ENCODE data around the gene TCF7L2. TPM values are rescaled to one million over a fixed set of nuclear protein-coding genes. Genes with fewer than 3 reads are reported as not detected.

Gene TCF7L2
- total RNA-seq, 1 experiment from 2014 or later = 14.8 TPM

DNA sequence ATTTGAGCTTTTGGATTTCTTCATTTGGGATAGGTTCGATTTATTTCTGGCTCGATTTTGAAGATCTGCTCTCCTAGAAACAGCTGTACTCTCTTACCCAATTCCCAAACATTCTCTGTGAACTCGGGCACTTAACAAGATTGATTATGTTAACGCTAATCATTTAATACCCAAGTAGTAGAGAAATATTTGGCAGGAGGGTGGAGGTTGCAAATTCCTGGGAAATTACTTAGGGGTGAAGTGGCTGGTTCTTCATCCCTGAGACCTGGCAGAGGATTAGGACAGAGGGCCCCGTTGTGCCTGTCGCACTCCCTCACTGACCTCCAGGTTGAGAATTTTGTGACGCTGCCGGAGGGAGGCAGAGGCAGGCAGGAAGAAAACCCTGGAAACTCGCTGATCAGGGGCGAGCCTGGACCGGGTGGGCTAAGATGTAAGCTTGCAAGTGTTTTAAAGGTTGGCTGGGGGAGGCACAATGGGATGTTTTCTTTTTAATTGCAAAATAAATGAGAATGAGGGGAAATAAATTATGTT, 182.6 kb downstream of the TCF7L2 start:
- no peaks in the 10 kb centered on the region for H4K20me1 ChIP-seq (ENCODE audit: insufficient read depth)
- H3K27me3 ChIP-seq (ENCODE audit: insufficient read depth, low read depth) = no peaks in the 10 kb centered on the region
- H3K9me3 ChIP-seq (ENCODE audit: insufficient read depth, low read depth) = no peaks in the 10 kb centered on the region
- intact Hi-C loops (cut with micrococcal nuclease; ENCODE audit: unreplicated experiment) = no loop called here
- TF ChIP-seq, protein P1, sequence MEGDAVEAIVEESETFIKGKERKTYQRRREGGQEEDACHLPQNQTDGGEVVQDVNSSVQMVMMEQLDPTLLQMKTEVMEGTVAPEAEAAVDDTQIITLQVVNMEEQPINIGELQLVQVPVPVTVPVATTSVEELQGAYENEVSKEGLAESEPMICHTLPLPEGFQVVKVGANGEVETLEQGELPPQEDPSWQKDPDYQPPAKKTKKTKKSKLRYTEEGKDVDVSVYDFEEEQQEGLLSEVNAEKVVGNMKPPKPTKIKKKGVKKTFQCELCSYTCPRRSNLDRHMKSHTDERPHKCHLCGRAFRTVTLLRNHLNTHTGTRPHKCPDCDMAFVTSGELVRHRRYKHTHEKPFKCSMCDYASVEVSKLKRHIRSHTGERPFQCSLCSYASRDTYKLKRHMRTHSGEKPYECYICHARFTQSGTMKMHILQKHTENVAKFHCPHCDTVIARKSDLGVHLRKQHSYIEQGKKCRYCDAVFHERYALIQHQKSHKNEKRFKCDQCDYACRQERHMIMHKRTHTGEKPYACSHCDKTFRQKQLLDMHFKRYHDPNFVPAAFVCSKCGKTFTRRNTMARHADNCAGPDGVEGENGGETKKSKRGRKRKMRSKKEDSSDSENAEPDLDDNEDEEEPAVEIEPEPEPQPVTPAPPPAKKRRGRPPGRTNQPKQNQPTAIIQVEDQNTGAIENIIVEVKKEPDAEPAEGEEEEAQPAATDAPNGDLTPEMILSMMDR (conservative IDR thresholded peaks at IDR 0.05) = no peak
- TF ChIP-seq EZH2 (IDR thresholded peaks at IDR 0.05; ENCODE audit: low read depth) = no peak
- no peak for DNase-seq
- 0 out of 2 replicates have a peak, but pooled peaks cover 3% of the 10 kb centered on the region for H3K79me2 ChIP-seq (ENCODE audit: low read depth)
- BruUV-seq (replicated peaks) = no TSS peak
- H3K4me1 ChIP-seq (replicated peaks; ENCODE audit: insufficient read depth) = peaks cover 14% of the 10 kb centered on the region
- H3F3A ChIP-seq (ENCODE audit: insufficient read depth, low read depth) = no peaks in the 10 kb centered on the region; the same call in 1 of the 2 replicates
- no peak overlapping the region for H2AFZ ChIP-seq
- ChIA-PET POLR2A (ENCODE audit: unreplicated experiment) (no interaction called here), CTCF (no interaction called here)
- H3K36me3 ChIP-seq (ENCODE audit: low read depth) = no peaks in the 10 kb centered on the region
- H3K4me2 ChIP-seq = no peak overlapping the region
- no peak overlapping the region for H3K4me3 ChIP-seq
- H3K27ac ChIP-seq = no peak overlapping the region
- H3K9me2 ChIP-seq (ENCODE audit: insufficient read depth) = no peaks in the 10 kb centered on the region

DNA sequence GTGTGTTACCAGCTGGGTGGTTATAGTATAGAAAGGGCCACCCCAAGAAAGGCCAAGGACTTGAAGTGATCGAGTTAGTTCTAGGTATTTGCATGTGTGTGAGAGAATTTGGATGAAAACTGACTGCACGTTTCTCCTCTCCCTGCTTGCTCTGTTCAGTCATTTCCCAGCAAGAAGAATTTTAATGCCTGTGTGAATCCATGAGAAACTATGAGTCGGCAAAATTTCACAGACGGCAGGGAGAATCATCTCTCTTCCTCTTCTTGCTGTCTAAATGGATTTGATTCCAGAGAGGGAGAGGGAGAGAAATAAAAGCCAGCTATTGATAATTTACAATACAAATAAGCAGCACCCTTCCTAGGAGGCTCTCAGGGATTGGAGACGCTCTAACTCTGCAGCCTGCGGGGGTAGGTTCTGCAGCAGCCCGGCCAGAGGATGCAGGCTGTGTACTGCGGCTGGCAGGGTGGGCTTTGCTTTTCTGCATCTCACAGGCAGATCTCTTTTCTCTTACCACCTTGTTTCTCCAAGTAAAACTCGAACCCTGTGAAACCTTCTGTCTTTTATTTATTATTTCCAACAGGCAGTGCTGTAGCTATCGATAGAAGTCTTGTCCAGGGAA, 183.6 kb downstream of the TCF7L2 start:
- H4K20me1 ChIP-seq (ENCODE audit: insufficient read depth) = no peaks in the 10 kb centered on the region
- H3F3A ChIP-seq (ENCODE audit: insufficient read depth, low read depth) = no peaks in the 10 kb centered on the region; the same call in 1 of the 2 replicates
- DNase-seq = no peak
- peaks cover 14% of the 10 kb centered on the region for H3K4me1 ChIP-seq (replicated peaks; ENCODE audit: insufficient read depth)
- H3K4me3 ChIP-seq = no peak overlapping the region
- TF ChIP-seq, protein P1 (conservative IDR thresholded peaks at IDR 0.05) = no peak
- TF ChIP-seq EZH2 (IDR thresholded peaks at IDR 0.05; ENCODE audit: low read depth) = no peak
- no peaks in the 10 kb centered on the region for H3K27me3 ChIP-seq (ENCODE audit: insufficient read depth, low read depth)
- no peak overlapping the region for H2AFZ ChIP-seq
- H3K9me2 ChIP-seq (ENCODE audit: insufficient read depth) = no peaks in the 10 kb centered on the region
- H3K27ac ChIP-seq = no peak overlapping the region
- H3K36me3 ChIP-seq (ENCODE audit: low read depth) = no peaks in the 10 kb centered on the region
- POLR2A ChIA-PET (ENCODE audit: unreplicated experiment) = no interaction called here
- no peak overlapping the region for H3K4me2 ChIP-seq
- CTCF ChIA-PET = no interaction called here
- H3K9me3 ChIP-seq (ENCODE audit: insufficient read depth, low read depth) = no peaks in the 10 kb centered on the region
- intact Hi-C loops (cut with micrococcal nuclease; ENCODE audit: unreplicated experiment) = no loop called here
- BruUV-seq (replicated peaks) = no TSS peak
- 0 out of 2 replicates have a peak, but pooled peaks cover 3% of the 10 kb centered on the region for H3K79me2 ChIP-seq (ENCODE audit: low read depth)

DNA sequence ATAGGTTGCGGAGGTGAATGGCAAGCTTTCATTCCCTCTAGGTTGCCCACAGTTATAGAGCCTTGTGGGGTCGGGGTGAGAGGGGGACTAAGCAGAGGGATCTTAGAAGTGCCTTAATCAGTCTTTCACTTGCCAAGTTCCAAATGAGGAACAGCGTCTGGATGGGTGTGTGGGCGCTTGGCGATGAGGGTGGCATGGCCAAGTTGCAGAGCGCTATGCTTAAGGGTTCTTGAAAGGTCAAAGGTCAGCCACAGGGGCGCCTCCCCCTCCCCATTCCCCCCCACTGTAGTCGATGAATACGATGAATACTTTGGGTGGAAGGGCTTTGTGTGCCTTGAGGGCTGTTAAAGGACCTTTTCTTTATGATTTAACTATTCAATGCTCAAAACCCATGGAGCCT, 185.0 kb downstream of the TCF7L2 start:
- Histone ChIP-seq H3K4me3 (no peak overlapping the region), H3K36me3 (ENCODE audit: low read depth) (no peaks in the 10 kb centered on the region), H3K79me2 (ENCODE audit: low read depth) (0 out of 2 replicates have a peak, but pooled peaks cover 3% of the 10 kb centered on the region), H3F3A (ENCODE audit: insufficient read depth, low read depth) (no peaks in the 10 kb centered on the region; the same call in 1 of the 2 replicates), H3K9me2 (ENCODE audit: insufficient read depth) (no peaks in the 10 kb centered on the region), H3K4me1 (replicated peaks; ENCODE audit: insufficient read depth) (peaks cover 14% of the 10 kb centered on the region), H3K27me3 (ENCODE audit: insufficient read depth, low read depth) (no peaks in the 10 kb centered on the region), H2AFZ (no peak overlapping the region), H3K27ac (no peak overlapping the region), H4K20me1 (ENCODE audit: insufficient read depth) (no peaks in the 10 kb centered on the region), H3K9me3 (ENCODE audit: insufficient read depth, low read depth) (no peaks in the 10 kb centered on the region), H3K4me2 (no peak overlapping the region)
- no peak for DNase-seq
- TF ChIP-seq, protein P1 (conservative IDR thresholded peaks at IDR 0.05) = no peak
- TF ChIP-seq EZH2 (IDR thresholded peaks at IDR 0.05; ENCODE audit: low read depth) = no peak
- POLR2A ChIA-PET (ENCODE audit: unreplicated experiment) = interaction anchor here (0.7 kb wide), 1 partner anchor 1465 kb away, joined by 13 read pairs; no protein-coding TSS in a partner anchor
- intact Hi-C loops (cut with micrococcal nuclease; ENCODE audit: unreplicated experiment) = no loop called here
- CTCF ChIA-PET = no interaction called here
- BruUV-seq (replicated peaks) = no TSS peak
